ENCODE data around the gene FAM83G. TPM values are rescaled to one million over a fixed set of nuclear protein-coding genes. Genes with fewer than 3 reads are reported as not detected.
"Not testable (repeated sequence)": the region's sequence is repeated elsewhere in the genome, so short reads cannot be mapped to it uniquely, and the experiment has no call there.

Gene FAM83G
- total and polyA plus RNA-seq, 2 experiments from 2014 or later = 14.7 to 25.4 TPM

DNA sequence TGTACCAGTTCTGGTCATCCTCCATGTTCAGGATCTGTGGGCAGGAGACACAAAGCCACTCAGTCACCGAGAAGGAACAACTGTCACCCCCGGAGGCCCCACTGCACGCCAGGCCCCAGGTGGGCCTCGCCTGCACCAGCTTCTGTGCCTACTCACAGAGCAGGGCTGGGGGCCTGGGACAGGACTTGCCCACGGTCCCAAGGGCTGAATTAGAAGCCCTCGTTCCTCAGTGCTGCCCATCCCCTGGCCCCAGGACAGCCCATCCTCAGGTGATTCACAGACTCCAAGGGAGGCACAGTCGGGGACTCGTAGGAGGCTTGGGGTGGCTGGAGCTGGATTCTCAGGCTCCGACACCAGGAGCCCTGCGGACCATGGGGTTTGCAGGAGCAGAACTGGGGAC, 37.3 kb upstream of the FAM83G start:
- not testable (repeated sequence) for H3K4me2 ChIP-seq; DNase-seq (ENCODE audit: low spot score); H3K79me2 ChIP-seq; H3K4me3 ChIP-seq; H2AFZ ChIP-seq; H3K9me3 ChIP-seq (ENCODE audit: low read depth); H3K9me2 ChIP-seq (replicated peaks; ENCODE audit: insufficient read depth); H3K4me1 ChIP-seq (ENCODE audit: insufficient read depth); H3K27ac ChIP-seq; H3K36me3 ChIP-seq (replicated peaks; ENCODE audit: insufficient read depth, low read depth); H4K20me1 ChIP-seq (ENCODE audit: insufficient read depth, poor library complexity, severe bottlenecking); H3K27me3 ChIP-seq
- 100% methylated on average over 3 of the region's 10 CpGs for WGBS (ENCODE audit: low lambda C conversion rate, missing lambda C conversion rate)

GRCh38 chr17:19040350-19040749, 35.8 kb upstream of the FAM83G start:
- WGBS (ENCODE audit: low lambda C conversion rate, missing lambda C conversion rate) = no CpG with 5 or more reads among the region's 9 CpGs
- not testable (repeated sequence) for DNase-seq (ENCODE audit: low spot score); H3K4me2 ChIP-seq; H3K4me3 ChIP-seq; H2AFZ ChIP-seq; H3K27me3 ChIP-seq; H3K36me3 ChIP-seq (replicated peaks; ENCODE audit: insufficient read depth, low read depth); H3K79me2 ChIP-seq; H3K27ac ChIP-seq; H4K20me1 ChIP-seq (ENCODE audit: insufficient read depth, poor library complexity, severe bottlenecking); H3K9me3 ChIP-seq (ENCODE audit: low read depth); H3K4me1 ChIP-seq (ENCODE audit: insufficient read depth); H3K9me2 ChIP-seq (replicated peaks; ENCODE audit: insufficient read depth)

- not testable (repeated sequence) for H3K36me3 ChIP-seq (replicated peaks; ENCODE audit: insufficient read depth, low read depth); H3K4me3 ChIP-seq; H2AFZ ChIP-seq; H3K27ac ChIP-seq; H3K4me2 ChIP-seq; H3K9me3 ChIP-seq (ENCODE audit: low read depth); H3K27me3 ChIP-seq; H3K4me1 ChIP-seq (ENCODE audit: insufficient read depth); H3K9me2 ChIP-seq (replicated peaks; ENCODE audit: insufficient read depth); H3K79me2 ChIP-seq; H4K20me1 ChIP-seq (ENCODE audit: insufficient read depth, poor library complexity, severe bottlenecking); DNase-seq (ENCODE audit: low spot score)
- WGBS (ENCODE audit: low lambda C conversion rate, missing lambda C conversion rate) = no CpG with 5 or more reads among the region's 12 CpGs
Measured at GRCh38 chr17:19038730-19039129, 34.2 kb upstream of the FAM83G start.

DNA sequence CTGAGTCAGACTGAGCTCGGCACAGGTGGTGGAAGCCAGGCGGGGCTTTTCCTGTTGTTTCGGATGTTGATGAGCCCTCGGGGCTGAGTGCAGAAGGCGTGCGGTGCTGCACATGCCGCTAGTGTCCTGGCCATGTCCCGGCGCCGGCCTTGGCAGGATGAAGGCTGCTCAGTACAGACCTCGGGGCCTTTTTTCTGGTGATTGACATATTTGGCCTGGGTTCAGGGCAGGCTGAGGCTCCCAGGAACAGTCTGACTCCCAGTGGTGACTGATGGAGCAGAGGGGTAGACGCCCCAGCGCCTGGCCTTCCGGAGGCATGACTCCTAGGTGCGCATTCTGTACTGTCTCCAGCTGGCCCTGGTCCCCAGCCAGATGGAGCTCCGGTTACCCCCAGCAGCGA, 33.4 kb upstream of the FAM83G start:
- not testable (repeated sequence) for DNase-seq (ENCODE audit: low spot score); H4K20me1 ChIP-seq (ENCODE audit: insufficient read depth, poor library complexity, severe bottlenecking); H3K36me3 ChIP-seq (replicated peaks; ENCODE audit: insufficient read depth, low read depth); H3K4me3 ChIP-seq; H3K4me1 ChIP-seq (ENCODE audit: insufficient read depth); H2AFZ ChIP-seq; H3K27me3 ChIP-seq; H3K9me2 ChIP-seq (replicated peaks; ENCODE audit: insufficient read depth); H3K27ac ChIP-seq; H3K9me3 ChIP-seq (ENCODE audit: low read depth); H3K4me2 ChIP-seq; H3K79me2 ChIP-seq
- no CpG with 5 or more reads among the region's 17 CpGs for WGBS (ENCODE audit: low lambda C conversion rate, missing lambda C conversion rate)

GRCh38 chr17:19037547-19037946, 33.0 kb upstream of the FAM83G start:
- H4K20me1 ChIP-seq (ENCODE audit: insufficient read depth, poor library complexity, severe bottlenecking); H3K4me2 ChIP-seq; H3K4me3 ChIP-seq; H2AFZ ChIP-seq; H3K9me2 ChIP-seq (replicated peaks; ENCODE audit: insufficient read depth); H3K27me3 ChIP-seq; H3K36me3 ChIP-seq (replicated peaks; ENCODE audit: insufficient read depth, low read depth); DNase-seq (ENCODE audit: low spot score); H3K79me2 ChIP-seq; H3K9me3 ChIP-seq (ENCODE audit: low read depth); H3K4me1 ChIP-seq (ENCODE audit: insufficient read depth); H3K27ac ChIP-seq: not testable (repeated sequence)
- WGBS (ENCODE audit: low lambda C conversion rate, missing lambda C conversion rate) = 60% methylated on average over 1 of the region's 6 CpGs

GRCh38 chr17:19036186-19036585, 31.6 kb upstream of the FAM83G start:
- not testable (repeated sequence) for H3K79me2 ChIP-seq; H2AFZ ChIP-seq; H3K36me3 ChIP-seq (replicated peaks; ENCODE audit: insufficient read depth, low read depth); H3K9me3 ChIP-seq (ENCODE audit: low read depth); H3K4me1 ChIP-seq (ENCODE audit: insufficient read depth); H3K27ac ChIP-seq; H3K9me2 ChIP-seq (replicated peaks; ENCODE audit: insufficient read depth); DNase-seq (ENCODE audit: low spot score); H3K27me3 ChIP-seq; H3K4me2 ChIP-seq; H4K20me1 ChIP-seq (ENCODE audit: insufficient read depth, poor library complexity, severe bottlenecking); H3K4me3 ChIP-seq
- WGBS (ENCODE audit: low lambda C conversion rate, missing lambda C conversion rate) = no CpG with 5 or more reads among the region's 6 CpGs

GRCh38 chr17:19032377-19032988, 27.9 kb upstream of the FAM83G start:
- H4K20me1 ChIP-seq (ENCODE audit: insufficient read depth, poor library complexity, severe bottlenecking); H3K4me3 ChIP-seq; H3K4me2 ChIP-seq; H3K27me3 ChIP-seq; H3K4me1 ChIP-seq (ENCODE audit: insufficient read depth); H3K9me3 ChIP-seq (ENCODE audit: low read depth); DNase-seq (ENCODE audit: low spot score); H3K36me3 ChIP-seq (replicated peaks; ENCODE audit: insufficient read depth, low read depth); H2AFZ ChIP-seq; H3K79me2 ChIP-seq; H3K9me2 ChIP-seq (replicated peaks; ENCODE audit: insufficient read depth); H3K27ac ChIP-seq: not testable (repeated sequence)
- no CpG with 5 or more reads among the region's 24 CpGs for WGBS (ENCODE audit: low lambda C conversion rate, missing lambda C conversion rate)

All from hepatocyte (in vitro differentiated cells).